Measurements from ENCODE around the gene CYCS.

DNA sequence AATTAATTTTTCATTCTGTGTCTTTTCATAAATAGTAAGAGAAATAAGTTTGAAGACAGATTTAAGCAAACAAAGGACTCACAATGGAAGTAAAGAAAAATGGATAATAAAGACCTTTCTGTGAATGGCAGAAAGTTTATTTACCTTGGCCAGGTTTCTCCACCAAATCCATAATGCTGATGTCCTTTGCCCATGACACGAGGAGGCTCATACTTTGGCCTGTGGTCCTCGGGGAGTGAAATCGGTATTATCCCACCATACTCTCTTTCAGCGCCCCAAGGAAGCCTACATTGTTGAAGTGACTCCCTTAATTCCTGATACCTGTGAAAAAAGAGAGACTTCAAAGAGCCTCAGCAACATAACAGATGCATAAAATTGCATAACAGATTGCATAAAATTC is 43.1 kb upstream of the CYCS start:
- TF ChIP-seq JUN (IDR thresholded peaks at IDR 0.05) (no peak), POLR2A (IDR thresholded peaks at IDR 0.05; ENCODE audit: low read length) (no peak), NR3C1 (IDR thresholded peaks at IDR 0.05) (no peak), ELK1 (IDR thresholded peaks at IDR 0.05; ENCODE audit: low read depth, low read length) (no peak), ZFP36 (IDR thresholded peaks at IDR 0.05; ENCODE audit: borderline replicate concordance, partially characterized antibody) (no peak), CEBPB (IDR thresholded peaks at IDR 0.05) (no peak), EP300 (IDR thresholded peaks at IDR 0.05) (no peak), CHD2 (IDR thresholded peaks at IDR 0.05; ENCODE audit: low read length, partially characterized antibody) (no peak), JUNB (IDR thresholded peaks at IDR 0.05) (no peak), GATA3 (IDR thresholded peaks at IDR 0.05; ENCODE audit: borderline replicate concordance) (no peak)
- TF ChIP-seq, protein P1, sequence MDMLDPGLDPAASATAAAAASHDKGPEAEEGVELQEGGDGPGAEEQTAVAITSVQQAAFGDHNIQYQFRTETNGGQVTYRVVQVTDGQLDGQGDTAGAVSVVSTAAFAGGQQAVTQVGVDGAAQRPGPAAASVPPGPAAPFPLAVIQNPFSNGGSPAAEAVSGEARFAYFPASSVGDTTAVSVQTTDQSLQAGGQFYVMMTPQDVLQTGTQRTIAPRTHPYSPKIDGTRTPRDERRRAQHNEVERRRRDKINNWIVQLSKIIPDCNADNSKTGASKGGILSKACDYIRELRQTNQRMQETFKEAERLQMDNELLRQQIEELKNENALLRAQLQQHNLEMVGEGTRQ (IDR thresholded peaks at IDR 0.05): no peak
- TF ChIP-seq, protein P2, sequence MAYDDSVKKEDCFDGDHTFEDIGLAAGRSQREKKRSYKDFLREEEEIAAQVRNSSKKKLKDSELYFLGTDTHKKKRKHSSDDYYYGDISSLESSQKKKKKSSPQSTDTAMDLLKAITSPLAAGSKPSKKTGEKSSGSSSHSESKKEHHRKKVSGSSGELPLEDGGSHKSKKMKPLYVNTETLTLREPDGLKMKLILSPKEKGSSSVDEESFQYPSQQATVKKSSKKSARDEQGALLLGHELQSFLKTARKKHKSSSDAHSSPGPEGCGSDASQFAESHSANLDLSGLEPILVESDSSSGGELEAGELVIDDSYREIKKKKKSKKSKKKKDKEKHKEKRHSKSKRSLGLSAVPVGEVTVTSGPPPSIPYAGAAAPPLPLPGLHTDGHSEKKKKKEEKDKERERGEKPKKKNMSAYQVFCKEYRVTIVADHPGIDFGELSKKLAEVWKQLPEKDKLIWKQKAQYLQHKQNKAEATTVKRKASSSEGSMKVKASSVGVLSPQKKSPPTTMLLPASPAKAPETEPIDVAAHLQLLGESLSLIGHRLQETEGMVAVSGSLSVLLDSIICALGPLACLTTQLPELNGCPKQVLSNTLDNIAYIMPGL (CRISPR knock-in tag; IDR thresholded peaks at IDR 0.05; ENCODE audit: borderline replicate concordance): no peak
- TF ChIP-seq, protein P3, sequence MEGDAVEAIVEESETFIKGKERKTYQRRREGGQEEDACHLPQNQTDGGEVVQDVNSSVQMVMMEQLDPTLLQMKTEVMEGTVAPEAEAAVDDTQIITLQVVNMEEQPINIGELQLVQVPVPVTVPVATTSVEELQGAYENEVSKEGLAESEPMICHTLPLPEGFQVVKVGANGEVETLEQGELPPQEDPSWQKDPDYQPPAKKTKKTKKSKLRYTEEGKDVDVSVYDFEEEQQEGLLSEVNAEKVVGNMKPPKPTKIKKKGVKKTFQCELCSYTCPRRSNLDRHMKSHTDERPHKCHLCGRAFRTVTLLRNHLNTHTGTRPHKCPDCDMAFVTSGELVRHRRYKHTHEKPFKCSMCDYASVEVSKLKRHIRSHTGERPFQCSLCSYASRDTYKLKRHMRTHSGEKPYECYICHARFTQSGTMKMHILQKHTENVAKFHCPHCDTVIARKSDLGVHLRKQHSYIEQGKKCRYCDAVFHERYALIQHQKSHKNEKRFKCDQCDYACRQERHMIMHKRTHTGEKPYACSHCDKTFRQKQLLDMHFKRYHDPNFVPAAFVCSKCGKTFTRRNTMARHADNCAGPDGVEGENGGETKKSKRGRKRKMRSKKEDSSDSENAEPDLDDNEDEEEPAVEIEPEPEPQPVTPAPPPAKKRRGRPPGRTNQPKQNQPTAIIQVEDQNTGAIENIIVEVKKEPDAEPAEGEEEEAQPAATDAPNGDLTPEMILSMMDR (IDR thresholded peaks at IDR 0.05): no peak

Measured in A549 (cell line).